Uterus (tissue), 4 donors: ENCODE data around the gene NPHP3. TPM values are rescaled to one million over a fixed set of nuclear protein-coding genes. Genes with fewer than 3 reads are reported as not detected.

ENCODE experiments used
- DNase-seq, 2 donors: peaks; one replicate each; pipeline ENCODE4 v3.0.0-alpha.2; 2019 to 2020
- H3K27ac ChIP-seq, 2 donors: fragments of 200-600 bp; sonication (generic); 1 replicate in 1 of 2; 2 replicates in 1 of 2; pipeline ENCODE4 v1.5.1; 2016 to 2018
- H3K27me3 ChIP-seq, 2 donors: fragments of 200-600 bp; sonication (generic); one replicate each; pipeline ENCODE4 v1.5.1; 2018 to 2019; ENCODE audit warnings: control low read depth in 1 of 2
- H3K36me3 ChIP-seq, 2 donors: fragments of 200-600 bp; sonication (generic); one replicate each; pipeline ENCODE4 v1.5.1; 2019; ENCODE audit warnings: control low read depth in 1 of 2
- H3K4me1 ChIP-seq, 2 donors: fragments of 200-600 bp; sonication (generic); one replicate each; pipeline ENCODE4 v1.5.1; 2018 to 2019; ENCODE audit warnings: control low read depth in 1 of 2
- H3K4me3 ChIP-seq, 2 donors: fragments of 200-600 bp; sonication (generic); 1 replicate in 1 of 2; 2 replicates in 1 of 2; pipeline ENCODE4 v1.5.1; 2018 to 2019; ENCODE audit warnings: mild to moderate bottlenecking in 1 of 2
- H3K9me3 ChIP-seq, 2 donors: fragments of 200-600 bp; sonication (generic); one replicate each; pipeline ENCODE4 v1.5.1; 2019; ENCODE audit warnings: control low read depth in 1 of 2
- POLR2A ChIP-seq, 2 donors: fragments of 450-650 bp; IDR thresholded peaks; one replicate each; pipeline ENCODE4 v1.6.1; 2016; ENCODE audit warnings: antibody characterized with exemption in 2 of 2, mild to moderate bottlenecking in 1 of 2, moderate library complexity in 1 of 2
- intact Hi-C: fragments of 100-400 bp; cut with DNase I; formaldehyde crosslinking; loops from one replicate; pipeline ENCODE4 v1.15.1; 2023; ENCODE audit warnings: low total_unique reads
- total RNA-seq, 4 donors: library from RNA; depleted of rRNA in 3 of 4; stranded (reverse); fragments of >200 nt in 3 of 4; gene quantifications; one replicate each; pipeline versions ENCODE4 v1.1.0 to v1.2.4, GENCODE V29; 2014 to 2023
- TF ChIP-seq, protein P1 (sequence below), 4 experiments: fragments of 200-600 bp in 2 of 4; fragments of 450-650 bp in 2 of 4; sonication (generic) in 2 of 4; IDR thresholded peaks; one replicate each; pipeline ENCODE4 v1.5.1; 2016 to 2019; ENCODE audit warnings: antibody characterized with exemption in 4 of 4, mild to moderate bottlenecking in 2 of 4, moderate library complexity in 1 of 4
- donor health status: DM: yes; HTN: yes; CAD: no.

NPHP3 gene
- total RNA-seq, 4 donors from 2014 or later, result 50.3 to 111 (median 57.8) TPM

DNA sequence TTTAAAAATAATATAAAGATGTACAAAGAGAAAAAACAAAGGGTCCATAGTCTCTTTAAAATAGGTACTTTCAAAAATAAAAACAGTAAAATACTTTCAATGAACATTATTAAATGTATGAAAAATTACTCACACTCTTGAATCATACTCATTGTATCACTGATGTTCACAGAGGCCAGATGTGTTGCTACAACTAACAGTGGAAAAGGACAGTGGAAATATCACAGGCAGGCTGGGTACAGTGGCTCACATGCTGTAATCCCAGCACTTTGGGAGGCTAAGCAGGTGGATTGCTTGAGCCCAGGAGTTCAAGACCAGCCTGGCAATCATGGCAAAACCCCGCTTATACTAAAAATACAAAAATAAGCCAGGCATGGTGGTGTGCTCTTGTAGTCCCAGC is 26.8 kb downstream of the NPHP3 start:
- no peak for DNase-seq
- Histone ChIP-seq H3K27me3 (no peaks in the 10 kb centered on the region), H3K4me3 (no peak overlapping the region), H3K27ac (no peak overlapping the region), H3K36me3 (no peaks in the 10 kb centered on the region), H3K4me1 (no peaks in the 10 kb centered on the region), H3K9me3 (no peaks in the 10 kb centered on the region)
- TF ChIP-seq, protein P1, sequence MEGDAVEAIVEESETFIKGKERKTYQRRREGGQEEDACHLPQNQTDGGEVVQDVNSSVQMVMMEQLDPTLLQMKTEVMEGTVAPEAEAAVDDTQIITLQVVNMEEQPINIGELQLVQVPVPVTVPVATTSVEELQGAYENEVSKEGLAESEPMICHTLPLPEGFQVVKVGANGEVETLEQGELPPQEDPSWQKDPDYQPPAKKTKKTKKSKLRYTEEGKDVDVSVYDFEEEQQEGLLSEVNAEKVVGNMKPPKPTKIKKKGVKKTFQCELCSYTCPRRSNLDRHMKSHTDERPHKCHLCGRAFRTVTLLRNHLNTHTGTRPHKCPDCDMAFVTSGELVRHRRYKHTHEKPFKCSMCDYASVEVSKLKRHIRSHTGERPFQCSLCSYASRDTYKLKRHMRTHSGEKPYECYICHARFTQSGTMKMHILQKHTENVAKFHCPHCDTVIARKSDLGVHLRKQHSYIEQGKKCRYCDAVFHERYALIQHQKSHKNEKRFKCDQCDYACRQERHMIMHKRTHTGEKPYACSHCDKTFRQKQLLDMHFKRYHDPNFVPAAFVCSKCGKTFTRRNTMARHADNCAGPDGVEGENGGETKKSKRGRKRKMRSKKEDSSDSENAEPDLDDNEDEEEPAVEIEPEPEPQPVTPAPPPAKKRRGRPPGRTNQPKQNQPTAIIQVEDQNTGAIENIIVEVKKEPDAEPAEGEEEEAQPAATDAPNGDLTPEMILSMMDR (IDR thresholded peaks at IDR 0.05), result no peak
- TF ChIP-seq POLR2A (IDR thresholded peaks at IDR 0.05), result no peak
- intact Hi-C loops, result no loop called here

DNA sequence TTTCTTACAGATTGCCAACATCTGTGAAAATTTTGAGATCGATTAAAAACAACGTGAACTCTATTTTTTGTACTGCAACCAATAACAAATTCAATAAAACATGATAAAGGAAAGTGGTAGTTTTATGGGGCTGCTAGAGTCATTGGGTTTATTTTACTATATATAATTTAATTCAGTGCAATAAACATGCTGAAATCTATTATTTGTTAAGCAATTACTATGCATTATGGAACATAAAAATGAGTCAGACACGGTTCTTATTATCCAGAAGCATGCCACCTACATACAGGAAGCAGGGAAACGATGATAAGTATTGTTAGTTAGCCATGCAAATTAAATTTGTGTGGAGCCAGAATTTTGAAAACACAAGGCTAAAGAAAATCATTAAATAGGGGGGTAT is 27.2 kb downstream of the NPHP3 start:
- H3K36me3 ChIP-seq, result no peaks in the 10 kb centered on the region
- DNase-seq, result no peak
- no peaks in the 10 kb centered on the region for H3K27me3 ChIP-seq
- intact Hi-C loops, result no loop called here
- no peak overlapping the region for H3K4me3 ChIP-seq
- no peak overlapping the region for H3K27ac ChIP-seq
- H3K4me1 ChIP-seq, result no peaks in the 10 kb centered on the region
- H3K9me3 ChIP-seq, result no peaks in the 10 kb centered on the region
- TF ChIP-seq, protein P1 (IDR thresholded peaks at IDR 0.05), result no peak
- no peak for TF ChIP-seq POLR2A (IDR thresholded peaks at IDR 0.05)

DNA sequence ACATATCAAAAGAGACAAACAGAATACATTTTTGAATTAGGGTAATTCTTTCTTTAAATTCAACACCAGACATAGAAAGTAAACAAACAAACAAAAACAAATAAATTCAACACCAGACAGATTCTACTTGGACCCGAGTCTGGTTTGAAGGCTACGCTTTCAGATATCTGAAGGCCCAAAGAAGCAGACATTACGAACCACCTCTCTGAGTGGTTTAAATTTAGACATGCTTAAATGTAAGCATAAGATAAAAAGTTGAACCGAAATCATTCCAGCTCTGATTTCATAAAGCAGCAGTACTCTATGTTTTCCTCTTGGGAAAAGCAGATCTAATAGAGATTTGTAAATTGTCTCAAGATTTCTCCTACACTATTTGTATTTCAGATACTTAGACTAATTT is 32.2 kb downstream of the NPHP3 start:
- Histone ChIP-seq H3K27me3 (no peaks in the 10 kb centered on the region), H3K9me3 (no peaks in the 10 kb centered on the region), H3K4me3 (no peak overlapping the region), H3K36me3 (no peaks in the 10 kb centered on the region), H3K27ac (no peak overlapping the region), H3K4me1 (no peaks in the 10 kb centered on the region)
- TF ChIP-seq, protein P1 (IDR thresholded peaks at IDR 0.05), result no peak
- no peak for TF ChIP-seq POLR2A (IDR thresholded peaks at IDR 0.05)
- intact Hi-C loops, result no loop called here
- DNase-seq, result no peak

DNA sequence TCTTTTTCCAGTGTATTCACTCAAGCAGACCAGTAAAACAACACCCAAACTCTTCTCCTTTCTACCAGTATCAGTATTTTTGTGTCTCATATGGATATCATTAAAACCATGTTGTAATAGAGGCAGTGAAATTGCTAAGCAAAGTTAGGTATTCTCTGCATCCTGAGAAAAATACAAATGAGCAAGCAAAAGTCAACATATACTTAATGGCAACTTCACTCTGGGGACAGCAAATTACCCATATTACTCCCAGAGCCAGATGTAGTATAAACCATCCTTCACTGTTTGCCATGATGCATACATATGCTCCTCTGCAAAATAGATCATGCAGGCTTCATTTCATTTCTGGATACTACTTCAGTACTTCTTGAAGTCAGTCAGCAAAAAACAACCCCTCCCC is 40.0 kb downstream of the NPHP3 start:
- no peaks in the 10 kb centered on the region for H3K9me3 ChIP-seq
- H3K4me3 ChIP-seq, result no peak overlapping the region
- H3K4me1 ChIP-seq, result no peaks in the 10 kb centered on the region
- intact Hi-C loops, result no loop called here
- no peak for DNase-seq
- H3K36me3 ChIP-seq, result no peaks in the 10 kb centered on the region
- no peak overlapping the region for H3K27ac ChIP-seq
- H3K27me3 ChIP-seq, result no peaks in the 10 kb centered on the region
- TF ChIP-seq, protein P1 (IDR thresholded peaks at IDR 0.05), result no peak
- TF ChIP-seq POLR2A (IDR thresholded peaks at IDR 0.05), result no peak

DNA sequence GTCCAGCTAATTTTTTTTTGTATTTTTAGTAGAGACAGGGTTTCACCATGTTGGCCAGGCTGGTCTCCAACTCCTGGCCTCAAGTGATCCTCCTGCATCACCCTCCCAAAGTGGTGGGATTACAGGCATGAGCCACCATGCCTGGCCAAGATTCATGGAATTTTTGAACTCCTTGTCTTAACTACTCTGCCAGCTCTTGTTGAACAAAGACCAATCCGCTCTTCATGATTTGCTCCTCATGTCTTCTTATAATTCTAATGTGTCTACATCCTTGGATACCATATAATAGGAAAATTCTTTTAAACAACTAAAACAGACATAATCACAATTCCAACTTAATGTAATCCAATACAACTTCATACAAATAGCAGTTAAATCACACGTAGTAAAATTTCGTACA is 40.8 kb downstream of the NPHP3 start:
- DNase-seq, result no peak
- no peaks in the 10 kb centered on the region for H3K36me3 ChIP-seq
- TF ChIP-seq, protein P1 (IDR thresholded peaks at IDR 0.05), result no peak
- TF ChIP-seq POLR2A (IDR thresholded peaks at IDR 0.05), result no peak
- H3K4me3 ChIP-seq, result no peak overlapping the region
- H3K27ac ChIP-seq, result no peak overlapping the region
- intact Hi-C loops, result no loop called here
- no peaks in the 10 kb centered on the region for H3K9me3 ChIP-seq
- H3K27me3 ChIP-seq, result no peaks in the 10 kb centered on the region
- H3K4me1 ChIP-seq, result no peaks in the 10 kb centered on the region
